GM18508 (cell line): ENCODE results near the gene OBSL1.
A peak's percentile ranks its signal among the peaks of the same experiment; 100 is the strongest.

Experiments used
- ATAC-seq: cut with Tn5 transposase; IDR thresholded peaks from one replicate; pipeline ENCODE4 v1.9.1; 2021; ENCODE audit warnings: moderate number of reproducible peaks; ENCODE audit not compliant: insufficient read depth, unreplicated experiment

The OBSL1 gene

DNA sequence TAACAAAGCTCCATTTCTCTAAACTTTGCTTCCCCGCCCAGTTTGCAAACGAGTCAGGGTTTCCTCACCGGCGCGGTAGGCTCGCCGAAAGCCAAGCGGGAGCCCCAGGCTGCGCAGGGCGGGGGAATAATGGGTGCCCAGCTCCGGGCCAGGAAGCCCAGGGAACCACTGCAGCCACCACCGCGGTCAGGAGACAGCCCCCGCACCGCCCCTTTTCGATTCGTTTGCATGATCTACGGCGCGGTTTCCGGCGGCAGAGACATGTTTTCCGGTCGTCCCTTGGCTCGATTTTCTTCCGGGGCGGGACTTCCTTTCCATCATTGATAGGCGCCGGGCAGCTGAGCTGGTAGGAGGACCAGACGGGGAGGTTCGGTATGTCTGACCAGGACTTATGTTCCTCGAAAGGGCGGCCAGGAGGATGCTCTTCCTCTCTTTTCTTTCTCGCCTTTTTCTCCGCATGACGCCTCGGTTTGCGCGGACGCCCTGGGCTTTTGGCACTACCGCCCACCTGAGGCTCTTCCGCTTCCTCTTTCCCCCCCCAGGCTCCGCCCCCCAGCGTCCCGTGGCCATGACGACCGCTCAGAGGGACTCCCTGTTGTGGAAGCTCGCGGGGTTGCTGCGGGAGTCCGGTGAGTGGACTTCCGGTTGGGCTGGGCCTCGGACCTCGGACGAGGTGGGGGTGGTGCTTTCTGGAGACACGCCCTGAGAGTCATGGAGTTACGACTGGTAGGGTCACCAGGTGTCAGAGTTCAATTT, 26.4 kb upstream of the OBSL1 start, which contains the start of gene STK11IP:
Gene STK11IP (plus strand): TSS at position 306 of the 756 bp plus-strand sequence. CDS start 263 bp downstream, at position 569.
- ATAC-seq = peak; percentile 73

DNA sequence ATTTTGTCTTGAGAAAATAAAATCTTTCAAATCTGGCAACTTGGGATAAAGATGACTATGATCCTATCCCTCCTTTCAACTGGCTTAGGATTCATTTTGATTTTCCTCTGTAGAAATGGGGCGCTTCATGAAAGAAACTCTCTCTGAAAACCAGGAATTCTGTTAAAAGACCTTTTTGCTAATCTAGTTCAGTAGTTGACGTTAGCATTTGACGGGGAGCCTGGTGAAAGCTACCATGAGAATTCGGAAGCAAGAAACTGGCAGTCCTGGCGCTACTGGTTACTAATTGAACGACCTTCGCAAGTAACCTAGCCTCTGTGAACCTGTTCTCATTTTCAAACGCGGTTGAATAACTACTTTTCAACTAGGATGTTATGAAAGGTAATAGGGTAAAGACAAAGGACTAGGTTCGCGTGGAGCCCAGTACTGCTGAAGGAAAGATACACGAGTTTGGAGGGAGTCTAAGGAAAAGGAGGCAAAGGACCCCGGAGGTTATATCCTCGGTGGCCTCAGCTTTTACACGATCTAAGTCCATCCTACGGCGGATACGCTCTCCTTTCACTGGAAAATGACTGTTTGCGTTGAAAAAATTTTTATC, 25.7 kb upstream of the OBSL1 start:
- peak; percentile 6 for ATAC-seq

DNA sequence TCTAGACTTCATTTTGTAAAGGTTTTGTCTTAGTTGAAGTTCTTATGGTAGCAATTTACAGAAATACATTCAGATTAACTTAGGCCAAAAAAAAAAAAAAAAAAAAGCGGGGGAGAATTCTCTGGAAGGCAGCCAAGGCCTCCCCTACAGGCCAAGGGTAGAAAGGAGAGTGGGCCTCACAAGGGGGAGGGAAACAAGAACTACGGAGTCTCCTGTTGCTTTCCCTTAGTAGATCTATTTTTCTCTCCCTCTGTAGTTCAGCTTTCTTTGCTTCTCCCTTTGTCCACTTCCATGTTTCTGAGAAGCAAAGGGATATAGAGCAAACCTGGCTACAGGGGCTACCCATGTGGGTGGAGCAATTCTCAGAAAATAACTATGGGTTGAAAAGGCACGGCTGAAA, 23.9 kb upstream of the OBSL1 start:
- ATAC-seq = no peak

DNA sequence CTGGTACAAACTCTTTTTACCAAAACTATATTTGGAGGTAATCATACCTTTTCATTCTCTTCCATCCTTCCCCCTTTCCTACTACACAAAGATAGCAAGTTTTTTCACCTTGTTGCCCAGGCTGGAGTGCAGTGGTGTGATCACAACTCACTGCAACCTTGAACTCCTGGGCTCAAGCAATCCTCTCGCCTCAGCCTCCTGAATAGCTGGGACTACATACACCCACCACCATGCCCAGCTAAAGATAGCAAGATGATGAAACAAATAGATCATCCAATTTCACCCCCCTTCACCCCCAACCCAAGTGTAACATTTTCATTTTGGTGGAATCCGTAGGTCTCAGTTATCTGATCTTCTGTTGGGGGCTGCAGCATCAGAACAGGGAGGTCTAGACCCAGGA, 21.8 kb upstream of the OBSL1 start:
- ATAC-seq = no peak

DNA sequence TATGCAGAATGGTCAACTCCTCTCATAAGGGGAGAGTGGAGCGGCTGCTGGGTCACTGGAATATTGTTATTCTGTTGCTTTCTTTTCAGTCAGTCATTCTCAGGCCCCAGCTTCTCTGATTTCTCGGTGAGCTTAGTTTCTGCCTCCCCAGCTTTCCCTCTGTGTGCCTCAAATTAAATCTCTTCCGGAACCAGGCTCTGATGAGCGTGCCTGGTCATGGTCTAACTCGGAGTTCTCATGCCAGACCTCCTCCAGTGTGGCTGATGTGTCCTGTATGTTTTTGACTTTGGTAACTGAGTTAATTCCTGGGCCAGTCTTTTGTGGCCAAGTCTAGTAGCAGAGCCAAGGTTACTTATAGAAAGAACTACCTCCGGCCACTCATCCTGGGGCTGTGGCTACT, 21.4 kb upstream of the OBSL1 start:
- ATAC-seq = no peak

DNA sequence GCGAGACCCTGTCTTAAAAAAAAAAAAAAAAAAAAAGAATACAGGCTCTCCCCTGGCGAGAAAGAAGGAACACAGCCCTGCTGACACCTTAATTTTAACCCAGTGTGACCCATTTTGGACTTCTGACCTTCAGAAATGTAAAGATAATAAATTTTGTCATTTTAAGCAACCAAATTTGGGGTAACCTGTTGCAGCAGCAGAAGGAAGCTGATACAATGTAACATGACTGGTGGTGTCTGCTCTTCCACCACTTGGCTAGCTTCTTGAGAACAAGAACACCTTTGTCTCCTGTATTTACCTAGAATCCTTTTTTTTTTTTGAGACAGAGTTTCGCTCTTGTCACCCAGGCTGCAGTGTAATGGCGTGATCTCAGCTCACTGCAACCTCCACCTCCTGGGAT, 19.8 kb upstream of the OBSL1 start:
- no peak for ATAC-seq

DNA sequence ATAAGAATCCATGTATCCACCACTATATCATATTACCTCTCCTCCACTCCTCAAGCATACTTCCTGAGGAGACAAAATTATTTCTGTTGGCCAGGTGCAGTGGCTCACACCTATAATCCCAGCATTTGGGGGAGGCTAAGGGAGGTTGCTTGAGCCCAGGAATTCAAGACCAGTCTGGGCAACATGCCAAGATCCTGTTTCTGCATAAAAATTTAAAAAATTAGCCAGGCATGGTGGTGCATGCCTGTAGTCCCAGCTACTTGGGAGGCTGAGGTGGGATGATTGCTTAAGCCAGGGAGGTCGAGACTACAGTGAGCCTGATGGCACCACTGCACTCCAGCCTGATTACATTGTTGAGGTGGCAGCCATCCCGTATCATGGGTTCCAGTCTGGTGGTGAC, 10.0 kb upstream of the OBSL1 start:
- no peak for ATAC-seq

DNA sequence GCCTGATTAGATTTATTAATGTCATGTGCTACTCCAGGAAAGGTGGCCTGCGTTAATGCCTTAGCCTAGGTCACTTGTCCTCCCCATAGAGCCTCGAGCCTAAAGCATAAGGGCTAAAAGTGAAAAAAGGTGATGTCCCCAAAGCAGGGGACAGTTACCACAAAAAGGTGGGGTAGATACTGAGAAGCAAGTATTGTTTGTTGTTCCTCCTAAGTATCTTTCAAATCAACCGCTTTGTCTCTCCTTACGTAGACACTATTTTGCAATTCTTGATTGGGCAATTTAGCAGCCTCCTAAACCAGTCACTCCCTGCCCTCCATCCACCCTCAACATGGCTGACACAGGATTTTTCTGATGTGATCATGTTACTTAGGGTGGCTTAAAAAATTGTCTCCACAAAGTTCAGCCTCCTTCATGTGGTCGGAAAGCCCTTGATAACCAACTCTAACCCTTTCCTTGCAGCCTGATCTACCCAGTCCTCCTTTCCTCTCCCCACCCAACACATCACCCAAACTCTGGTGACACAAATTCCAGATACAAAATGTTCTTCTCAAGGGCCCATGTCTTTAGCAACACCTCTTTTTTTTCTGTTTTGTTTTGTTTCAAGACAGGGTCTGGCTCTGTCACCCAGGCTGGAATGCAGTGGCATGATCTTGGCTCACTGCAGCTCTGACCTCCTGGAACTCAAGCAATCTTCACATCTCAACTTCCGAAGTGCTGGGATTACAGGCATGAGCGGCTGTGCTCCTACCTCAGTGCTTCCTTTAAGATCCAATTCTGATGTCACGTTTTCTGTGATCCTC, 7.7 kb upstream of the OBSL1 start:
- ATAC-seq = no peak

DNA sequence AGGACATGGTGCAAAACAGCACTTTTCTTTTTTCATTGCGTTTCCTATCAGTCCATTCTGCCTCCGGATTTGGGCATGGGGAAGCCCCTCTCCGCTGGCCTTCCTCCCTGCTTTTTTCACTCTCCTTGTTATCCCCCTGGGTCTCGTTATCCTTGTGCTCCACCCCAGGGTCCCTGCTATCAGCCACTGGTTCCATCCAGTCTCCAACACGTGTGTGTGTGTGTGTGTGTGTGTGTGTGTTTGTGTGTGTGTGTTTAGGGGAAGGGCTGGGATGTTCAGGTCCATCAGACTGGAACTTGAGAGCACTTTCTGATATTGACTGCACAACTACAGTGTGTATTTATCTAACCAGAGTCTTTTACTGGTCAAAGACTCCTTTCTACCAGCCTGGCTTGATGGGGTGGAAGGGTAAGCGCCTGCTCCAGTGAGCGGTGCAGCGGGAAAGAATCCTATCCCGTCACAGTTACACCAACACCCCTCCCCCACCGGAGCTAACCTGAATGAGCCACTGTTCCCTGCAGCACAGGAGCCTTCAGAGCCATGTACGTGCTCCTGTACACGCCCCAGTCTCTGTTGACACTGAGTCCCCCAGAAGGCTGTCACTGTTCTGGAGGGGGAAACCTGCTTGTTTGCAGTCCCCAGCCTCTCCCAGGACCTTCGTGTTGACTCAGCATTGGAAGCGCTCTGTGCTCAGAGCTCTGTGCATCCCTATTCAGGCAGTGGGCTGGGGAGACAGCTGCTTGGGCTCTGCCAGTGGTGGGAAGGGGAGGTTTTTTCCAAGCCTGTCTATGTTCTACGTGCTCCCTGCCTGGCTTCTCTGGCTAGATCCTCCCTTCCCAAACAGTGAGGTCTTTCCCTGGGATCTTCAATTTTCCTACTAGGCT, 5.4 kb upstream of the OBSL1 start:
- no peak for ATAC-seq

DNA sequence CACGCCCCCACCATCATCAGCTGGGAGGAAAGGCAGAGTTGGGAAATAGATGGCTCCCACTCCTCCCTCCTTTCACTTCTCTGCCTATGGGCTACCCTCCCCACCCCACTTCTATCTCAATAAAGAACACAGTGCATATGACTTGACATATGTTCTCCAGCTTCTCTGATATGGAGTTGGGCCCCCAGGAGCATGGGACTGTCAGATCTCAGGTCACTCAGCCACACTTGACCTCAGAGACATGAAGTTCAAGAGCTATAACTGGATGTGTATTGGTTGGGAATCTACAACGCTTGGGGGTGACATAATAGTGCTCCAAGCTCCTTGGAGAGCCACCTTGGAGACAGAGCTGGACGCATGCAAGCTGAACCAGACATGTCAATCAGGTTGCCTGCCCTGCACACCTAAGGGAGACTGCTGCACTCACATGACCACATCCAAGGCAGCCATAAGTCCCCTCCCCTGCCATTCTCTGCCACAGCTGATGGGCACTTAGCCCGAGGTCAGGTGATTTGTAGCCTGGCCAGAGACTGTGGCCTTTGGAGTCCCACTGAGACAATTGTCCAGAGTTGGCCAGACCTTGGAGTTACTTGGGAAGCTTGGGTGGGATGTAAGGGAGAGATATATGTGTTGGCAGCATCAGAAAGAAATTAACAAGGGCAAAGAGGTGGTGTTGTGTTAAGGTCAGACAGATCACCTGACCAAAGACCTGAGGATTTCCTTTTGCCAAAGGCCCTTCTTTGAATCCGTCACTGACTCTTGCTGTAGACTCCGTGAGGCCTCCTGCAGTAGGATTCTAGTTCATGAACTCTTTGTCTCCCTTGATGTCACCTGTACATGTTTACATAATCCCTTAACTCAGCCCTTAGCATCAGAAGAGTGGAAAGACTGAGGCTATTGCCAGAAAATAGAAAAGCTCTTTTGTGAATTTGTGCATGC, 4.5 kb upstream of the OBSL1 start:
- ATAC-seq = no peak

DNA sequence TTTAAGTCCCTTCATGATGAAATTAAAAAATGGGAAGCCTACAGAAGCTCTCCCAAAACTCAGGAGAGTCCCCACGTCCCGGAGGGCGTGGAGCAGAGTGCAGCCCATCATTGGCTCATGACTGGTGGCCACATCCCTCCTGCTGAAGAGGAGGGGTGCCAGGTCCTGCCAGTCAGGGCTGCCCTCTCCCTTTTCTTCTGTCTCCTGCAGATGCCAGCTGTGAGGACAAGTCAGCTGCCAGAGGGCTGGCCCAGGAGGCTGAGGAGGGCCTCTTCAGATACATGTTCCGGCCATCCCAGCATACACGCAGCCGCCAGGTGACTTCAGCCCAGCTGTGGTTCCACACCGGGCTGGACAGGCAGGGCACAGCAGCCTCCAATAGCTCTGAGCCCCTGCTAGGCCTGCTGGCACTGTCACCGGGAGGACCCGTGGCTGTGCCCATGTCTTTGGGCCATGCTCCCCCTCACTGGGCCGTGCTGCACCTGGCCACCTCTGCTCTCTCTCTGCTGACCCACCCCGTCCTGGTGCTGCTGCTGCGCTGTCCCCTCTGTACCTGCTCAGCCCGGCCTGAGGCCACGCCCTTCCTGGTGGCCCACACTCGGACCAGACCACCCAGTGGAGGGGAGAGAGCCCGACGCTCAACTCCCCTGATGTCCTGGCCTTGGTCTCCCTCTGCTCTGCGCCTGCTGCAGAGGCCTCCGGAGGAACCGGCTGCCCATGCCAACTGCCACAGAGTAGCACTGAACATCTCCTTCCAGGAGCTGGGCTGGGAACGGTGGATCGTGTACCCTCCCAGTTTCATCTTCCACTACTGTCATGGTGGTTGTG, 3.4 kb upstream of the OBSL1 start:
- ATAC-seq = no peak

DNA sequence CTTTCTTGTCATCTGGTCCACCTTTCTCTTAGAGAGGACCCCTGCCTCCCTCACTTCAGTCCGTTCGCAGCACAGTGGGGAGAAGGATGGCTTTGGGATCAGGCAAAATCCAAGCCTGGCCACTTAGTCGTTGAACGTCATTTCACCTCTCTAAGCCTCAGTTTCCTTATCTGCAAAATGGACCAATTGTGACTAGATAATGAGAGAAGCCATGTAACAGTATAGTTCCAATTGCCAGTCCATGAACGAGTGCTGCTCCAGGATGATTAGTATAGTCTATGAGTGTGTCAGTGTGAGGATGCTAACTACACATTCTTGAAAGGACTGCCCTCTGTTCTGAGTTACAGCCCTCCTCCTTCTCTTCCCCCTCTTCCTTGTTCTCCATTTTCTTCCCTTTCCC, 1.8 kb upstream of the OBSL1 start:
- no peak for ATAC-seq

DNA sequence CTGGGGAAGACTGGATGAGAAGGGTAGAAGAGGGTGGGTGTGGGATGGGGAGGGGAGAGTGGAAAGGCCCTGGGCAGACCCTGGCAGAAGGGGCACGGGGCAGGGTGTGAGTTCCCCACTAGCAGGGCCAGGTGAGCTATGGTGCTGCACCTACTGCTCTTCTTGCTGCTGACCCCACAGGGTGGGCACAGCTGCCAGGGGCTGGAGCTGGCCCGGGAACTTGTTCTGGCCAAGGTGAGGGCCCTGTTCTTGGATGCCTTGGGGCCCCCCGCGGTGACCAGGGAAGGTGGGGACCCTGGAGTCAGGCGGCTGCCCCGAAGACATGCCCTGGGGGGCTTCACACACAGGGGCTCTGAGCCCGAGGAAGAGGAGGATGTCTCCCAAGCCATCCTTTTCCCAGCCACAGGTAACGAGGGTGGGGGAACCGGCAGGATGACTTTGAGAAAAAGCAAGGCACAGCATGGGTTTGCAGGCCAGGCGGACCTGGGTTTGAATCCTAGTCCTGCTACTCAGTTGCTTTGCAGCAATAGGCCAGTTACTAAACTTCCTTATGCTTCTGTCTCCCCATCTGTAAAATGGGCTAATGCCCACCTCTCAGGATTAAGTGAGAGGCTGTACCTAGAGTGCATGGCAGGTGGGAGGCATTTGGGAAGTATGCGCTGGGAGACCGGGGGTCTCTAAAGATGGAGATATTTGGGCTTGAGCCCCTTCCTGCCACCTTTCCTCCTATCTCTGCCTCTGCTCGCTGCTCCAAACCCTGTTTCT, 1.1 kb upstream of the OBSL1 start, which contains the start of gene INHA:
Gene INHA (plus strand): TSS at position 74 of the 765 bp plus-strand sequence. CDS start 65 bp downstream, at position 139.
- no peak for ATAC-seq

DNA sequence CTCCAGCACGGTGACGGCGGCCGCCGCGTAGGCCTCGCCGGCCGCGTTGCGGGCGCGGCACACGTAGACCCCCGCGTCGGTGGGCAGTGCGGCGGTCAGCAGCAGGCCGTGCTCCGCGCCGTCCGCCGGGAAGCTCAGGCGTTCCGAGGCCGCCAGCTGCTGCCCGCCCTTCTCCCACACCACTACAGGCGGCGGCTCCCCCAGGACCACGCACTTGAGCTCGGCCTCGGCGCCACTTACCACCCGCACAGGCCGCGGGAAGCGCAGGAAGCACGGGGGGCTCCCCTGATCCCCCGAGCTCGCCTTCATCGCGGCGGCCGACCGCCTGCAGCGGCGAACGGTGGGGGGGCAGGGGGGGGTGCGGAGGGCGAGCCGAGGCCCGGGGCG, 422 bp downstream of the OBSL1 start:
- ATAC-seq = no peak

DNA sequence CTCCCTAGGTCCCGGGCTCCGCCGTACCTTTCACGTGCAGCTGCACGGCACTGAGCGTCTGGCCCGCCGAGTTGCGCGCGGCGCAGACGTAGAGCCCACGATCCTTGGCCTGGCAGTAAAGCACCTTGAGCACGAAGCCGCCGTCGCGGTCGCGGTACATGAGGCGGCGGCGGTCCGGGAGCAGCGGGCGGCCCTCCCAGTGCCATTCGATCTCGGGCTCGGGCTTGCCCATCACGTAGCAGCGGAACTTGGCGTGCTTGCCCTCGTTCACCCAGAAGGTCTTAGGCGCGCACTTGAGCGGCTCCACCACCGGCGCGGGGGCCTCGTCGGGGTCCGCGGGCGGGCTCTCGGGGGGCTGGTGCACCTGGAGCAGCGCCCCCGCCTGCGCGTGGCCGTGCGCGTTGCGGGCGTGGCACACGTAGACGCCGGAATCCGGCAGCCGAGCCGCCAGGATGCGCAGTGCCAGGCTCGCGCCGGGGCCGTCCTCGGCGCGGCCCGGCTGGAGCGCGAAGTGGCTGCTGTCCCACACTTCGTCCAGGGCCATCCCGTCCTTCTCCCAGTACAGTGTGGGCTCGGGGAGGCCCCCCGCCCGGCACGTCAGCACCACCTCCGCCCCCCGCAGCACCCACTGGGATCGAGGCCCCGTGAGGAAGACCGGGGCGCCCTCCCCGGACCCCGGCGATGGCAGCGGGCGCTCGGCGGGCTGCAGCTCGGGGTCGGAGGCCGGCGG, 980 bp downstream of the OBSL1 start:
- no peak for ATAC-seq

DNA sequence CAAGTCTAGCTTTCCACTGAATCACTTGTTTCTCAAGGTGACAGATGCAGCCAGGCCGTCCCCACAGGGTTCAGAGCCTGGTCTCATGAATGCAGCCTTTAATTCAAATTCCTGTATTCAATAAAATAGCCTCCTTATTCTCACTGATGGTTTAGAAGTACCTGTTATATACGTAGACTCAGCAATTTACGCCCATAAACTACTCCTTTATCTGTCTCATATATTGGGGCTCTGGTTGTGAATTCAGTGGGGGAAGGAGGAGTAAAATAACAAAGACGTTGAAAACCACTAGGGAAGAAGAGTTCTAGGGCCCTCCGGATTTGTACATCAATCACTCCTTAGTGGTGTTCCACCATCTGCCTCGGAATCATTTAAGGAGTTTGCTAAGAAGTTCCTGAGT, 1.7 kb downstream of the OBSL1 start:
- ATAC-seq = no peak

DNA sequence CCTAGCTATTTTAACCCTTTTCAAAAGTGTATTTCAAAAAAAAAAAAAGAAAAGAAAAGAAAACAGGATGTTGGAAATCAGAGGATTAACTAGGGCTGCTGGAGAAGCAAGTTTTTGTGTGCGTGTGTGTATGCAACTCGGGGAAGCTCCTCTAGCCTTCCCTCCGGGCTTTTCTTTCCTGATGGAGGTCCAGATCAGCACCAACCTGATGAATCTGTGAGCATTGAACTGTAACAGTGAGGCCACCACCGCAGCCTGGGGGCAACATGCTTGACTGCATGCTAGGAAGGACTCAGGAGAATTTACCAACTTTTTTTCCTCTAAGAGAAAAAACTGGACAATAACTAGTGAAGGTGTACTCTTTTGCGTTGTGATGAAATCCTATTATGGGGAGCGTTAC, 2.3 kb downstream of the OBSL1 start:
- no peak for ATAC-seq
